Osteoblast (primary cell): ENCODE measurements around the gene TRIM28. TPM values are rescaled to one million over a fixed set of nuclear protein-coding genes. Genes with fewer than 3 reads are reported as not detected.

ENCODE experiments used
- DNase-seq: peaks from one replicate; pipeline ENCODE4 v3.0.0; 2011; ENCODE audit warnings: low spot score, mixed read lengths; ENCODE audit not compliant: insufficient read length; ENCODE audit errors: missing footprints
- H2AFZ ChIP-seq: 2 replicates; pipeline ENCODE4 v1.6.0; 2011; ENCODE audit warnings: mild to moderate bottlenecking, low read length
- H3K27ac ChIP-seq: 2 replicates; pipeline ENCODE4 v1.5.1; 2011; ENCODE audit warnings: mild to moderate bottlenecking, low read depth, low read length, moderate library complexity
- H3K27me3 ChIP-seq: 2 replicates; pipeline ENCODE4 v1.6.0; 2012; ENCODE audit warnings: mild to moderate bottlenecking, control low read depth, inconsistent platforms, low read length, moderate library complexity; ENCODE audit not compliant: insufficient read depth
- H3K36me3 ChIP-seq: 2 replicates; pipeline ENCODE4 v1.5.1; 2011; ENCODE audit warnings: mild to moderate bottlenecking, low read length, control low read depth, moderate library complexity; ENCODE audit not compliant: insufficient read depth
- H3K4me1 ChIP-seq: 2 replicates; pipeline ENCODE4 v1.5.1; 2011; ENCODE audit warnings: mild to moderate bottlenecking, low read length, control low read depth, moderate library complexity; ENCODE audit not compliant: insufficient read depth
- H3K4me2 ChIP-seq: 2 replicates; pipeline ENCODE4 v1.6.0; 2011; ENCODE audit warnings: mild to moderate bottlenecking, low read length; ENCODE audit not compliant: insufficient read depth
- H3K4me3 ChIP-seq: fragments of 200-600 bp; sonication (generic); 3 replicates; pipeline ENCODE4 v1.5.1; 2012; ENCODE audit warnings: mild to moderate bottlenecking, low read length, inconsistent platforms; ENCODE audit not compliant: insufficient read depth
- H3K79me2 ChIP-seq: 2 replicates; pipeline ENCODE4 v1.6.0; 2012; ENCODE audit warnings: mild to moderate bottlenecking, low read length, control low read depth, inconsistent platforms; ENCODE audit not compliant: insufficient read depth
- H3K9me3 ChIP-seq: 2 replicates; pipeline ENCODE4 v1.5.1; 2011; ENCODE audit warnings: low read depth, low read length, control low read depth
- H4K20me1 ChIP-seq: 2 replicates; pipeline ENCODE4 v1.6.0; 2012; ENCODE audit warnings: mild to moderate bottlenecking, low read length, control low read depth; ENCODE audit not compliant: insufficient read depth
- total RNA-seq: library from RNA; depleted of rRNA; stranded (reverse); fragments of >200 nt; gene quantifications from 2 replicates; pipeline ENCODE4 v1.2.3, GENCODE V29; 2012
- TF ChIP-seq, protein P1 (sequence below): IDR thresholded peaks from 2 replicates; pipeline ENCODE4 v1.5.1; 2011; ENCODE audit warnings: mild to moderate bottlenecking, low read depth, low read length, moderate library complexity; ENCODE audit errors: extremely low read depth

Gene TRIM28
- total RNA-seq, 1 donor: 224 TPM

GRCh38 chr19:58578012-58578925 lies 34.4 kb downstream of the TRIM28 start:
- H2AFZ ChIP-seq: no peak overlapping the region
- no peak overlapping the region for H3K4me3 ChIP-seq
- H3K9me3 ChIP-seq: no peaks in the 10 kb centered on the region
- H4K20me1 ChIP-seq: peaks cover 2% of the 10 kb centered on the region
- TF ChIP-seq, protein P1, sequence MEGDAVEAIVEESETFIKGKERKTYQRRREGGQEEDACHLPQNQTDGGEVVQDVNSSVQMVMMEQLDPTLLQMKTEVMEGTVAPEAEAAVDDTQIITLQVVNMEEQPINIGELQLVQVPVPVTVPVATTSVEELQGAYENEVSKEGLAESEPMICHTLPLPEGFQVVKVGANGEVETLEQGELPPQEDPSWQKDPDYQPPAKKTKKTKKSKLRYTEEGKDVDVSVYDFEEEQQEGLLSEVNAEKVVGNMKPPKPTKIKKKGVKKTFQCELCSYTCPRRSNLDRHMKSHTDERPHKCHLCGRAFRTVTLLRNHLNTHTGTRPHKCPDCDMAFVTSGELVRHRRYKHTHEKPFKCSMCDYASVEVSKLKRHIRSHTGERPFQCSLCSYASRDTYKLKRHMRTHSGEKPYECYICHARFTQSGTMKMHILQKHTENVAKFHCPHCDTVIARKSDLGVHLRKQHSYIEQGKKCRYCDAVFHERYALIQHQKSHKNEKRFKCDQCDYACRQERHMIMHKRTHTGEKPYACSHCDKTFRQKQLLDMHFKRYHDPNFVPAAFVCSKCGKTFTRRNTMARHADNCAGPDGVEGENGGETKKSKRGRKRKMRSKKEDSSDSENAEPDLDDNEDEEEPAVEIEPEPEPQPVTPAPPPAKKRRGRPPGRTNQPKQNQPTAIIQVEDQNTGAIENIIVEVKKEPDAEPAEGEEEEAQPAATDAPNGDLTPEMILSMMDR: no peak
- no peak overlapping the region for H3K27ac ChIP-seq
- peaks cover 14% of the 10 kb centered on the region for H3K36me3 ChIP-seq
- peaks cover 22% of the 10 kb centered on the region for H3K4me1 ChIP-seq
- H3K4me2 ChIP-seq: no peak overlapping the region
- H3K79me2 ChIP-seq: peaks cover 59% of the 10 kb centered on the region
- no peaks in the 10 kb centered on the region for H3K27me3 ChIP-seq
- DNase-seq: no peak

- TF ChIP-seq, protein P1: no peak
These were observed 35.7 kb downstream of the TRIM28 start for GRCh38 chr19:58579473-58580142.

GRCh38 chr19:58581227-58582141 lies 37.6 kb downstream of the TRIM28 start:
- Histone ChIP-seq H2AFZ (peak overlapping the region; percentile 84), H3K27me3 (no peaks in the 10 kb centered on the region), H3K27ac (peak overlapping the region; percentile 49), H3K4me3 (no peak overlapping the region), H3K9me3 (no peaks in the 10 kb centered on the region), H3K79me2 (peaks cover 59% of the 10 kb centered on the region), H3K4me1 (peaks cover 17% of the 10 kb centered on the region), H4K20me1 (peaks cover 2% of the 10 kb centered on the region), H3K4me2 (peak overlapping the region; percentile 55), H3K36me3 (peaks cover 17% of the 10 kb centered on the region)
- TF ChIP-seq, protein P1: peak; percentile 99
- peak; percentile 92 for DNase-seq

More at GRCh38 chr19:58579473-58580142, 35.7 kb downstream of the TRIM28 start:
- Histone ChIP-seq H3K9me3 (no peaks in the 10 kb centered on the region), H3K79me2 (peaks cover 64% of the 10 kb centered on the region), H3K4me3 (no peak overlapping the region), H4K20me1 (peaks cover 2% of the 10 kb centered on the region), H3K27me3 (no peaks in the 10 kb centered on the region), H3K4me2 (no peak overlapping the region), H3K27ac (no peak overlapping the region), H3K36me3 (peaks cover 17% of the 10 kb centered on the region), H3K4me1 (peaks cover 13% of the 10 kb centered on the region), H2AFZ (no peak overlapping the region)
- no peak for DNase-seq
